ENCODE results near the gene HDAC3. TPM values are rescaled to one million over a fixed set of nuclear protein-coding genes. Genes with fewer than 3 reads are reported as not detected.

The HDAC3 gene
- total RNA-seq, 4 donors from 2014 or later, result 44.2 to 62.7 (median 54.6) TPM

DNA sequence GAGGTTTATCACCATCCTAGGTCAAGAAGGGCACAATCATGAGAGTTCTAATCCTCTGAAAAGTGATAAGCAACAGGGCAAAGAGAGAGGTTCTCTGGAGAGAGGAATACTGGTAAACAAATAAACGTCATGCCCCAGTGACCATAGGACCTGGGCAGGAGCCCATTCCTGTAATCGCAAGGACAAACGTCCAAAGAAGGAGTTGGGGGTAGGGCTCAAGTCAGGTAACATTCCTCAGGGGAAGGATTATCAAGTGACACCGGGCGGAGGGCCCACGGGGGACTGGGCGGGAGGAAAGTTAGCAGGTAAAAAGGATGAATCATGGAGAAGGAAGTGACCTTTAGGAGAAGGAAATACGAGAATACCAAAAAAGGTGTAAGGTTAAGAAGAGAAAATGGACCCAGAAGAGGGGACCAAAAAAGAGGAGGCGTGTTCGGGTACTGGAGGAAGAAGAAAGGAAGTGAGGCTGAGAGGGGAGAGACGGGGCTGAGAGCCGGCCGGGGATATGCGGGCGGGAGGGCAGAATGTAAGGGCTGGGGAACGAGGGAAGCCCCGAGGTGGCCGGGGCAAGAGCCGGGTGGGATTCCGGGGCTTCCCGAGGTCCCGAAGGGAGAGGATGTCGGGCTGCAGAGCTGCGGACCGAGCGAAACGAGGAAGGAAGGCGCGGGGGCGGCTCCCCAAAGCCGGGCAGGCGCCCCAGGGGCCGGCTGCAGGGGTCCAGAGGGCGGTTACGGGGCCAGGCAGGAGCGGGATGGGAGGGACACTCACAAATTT lies 18.4 kb downstream of the HDAC3 start:
- Histone ChIP-seq H3K4me1 (peaks cover 24 to 31% of the 10 kb centered on the region in 2 donors), H3K36me3 (peaks cover 15 to 21% of the 10 kb centered on the region in 2 donors), H3K4me3 (replicated peaks in 1 of 3) (peak overlapping the region; percentile 78 to 89 (median 82)), H3K27ac (peak overlapping the region; percentile 94 to 98 (median 95)), H3K9me3 (no peaks in the 10 kb centered on the region), H3K27me3 (no peaks in the 10 kb centered on the region)
- DNase-seq, result peak; percentile 89 to 93
- WGBS, 2 donors, result 1% methylated on average over 33 to 35 of the region's 36 CpGs
- peak in 1 of 2 donors; percentile 40 for TF ChIP-seq POLR2A (IDR thresholded peaks at IDR 0.05)
- TF ChIP-seq, protein P1, sequence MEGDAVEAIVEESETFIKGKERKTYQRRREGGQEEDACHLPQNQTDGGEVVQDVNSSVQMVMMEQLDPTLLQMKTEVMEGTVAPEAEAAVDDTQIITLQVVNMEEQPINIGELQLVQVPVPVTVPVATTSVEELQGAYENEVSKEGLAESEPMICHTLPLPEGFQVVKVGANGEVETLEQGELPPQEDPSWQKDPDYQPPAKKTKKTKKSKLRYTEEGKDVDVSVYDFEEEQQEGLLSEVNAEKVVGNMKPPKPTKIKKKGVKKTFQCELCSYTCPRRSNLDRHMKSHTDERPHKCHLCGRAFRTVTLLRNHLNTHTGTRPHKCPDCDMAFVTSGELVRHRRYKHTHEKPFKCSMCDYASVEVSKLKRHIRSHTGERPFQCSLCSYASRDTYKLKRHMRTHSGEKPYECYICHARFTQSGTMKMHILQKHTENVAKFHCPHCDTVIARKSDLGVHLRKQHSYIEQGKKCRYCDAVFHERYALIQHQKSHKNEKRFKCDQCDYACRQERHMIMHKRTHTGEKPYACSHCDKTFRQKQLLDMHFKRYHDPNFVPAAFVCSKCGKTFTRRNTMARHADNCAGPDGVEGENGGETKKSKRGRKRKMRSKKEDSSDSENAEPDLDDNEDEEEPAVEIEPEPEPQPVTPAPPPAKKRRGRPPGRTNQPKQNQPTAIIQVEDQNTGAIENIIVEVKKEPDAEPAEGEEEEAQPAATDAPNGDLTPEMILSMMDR (IDR thresholded peaks at IDR 0.05), result no peak
- intact Hi-C loops (cut with DNase I), result no loop called here

DNA sequence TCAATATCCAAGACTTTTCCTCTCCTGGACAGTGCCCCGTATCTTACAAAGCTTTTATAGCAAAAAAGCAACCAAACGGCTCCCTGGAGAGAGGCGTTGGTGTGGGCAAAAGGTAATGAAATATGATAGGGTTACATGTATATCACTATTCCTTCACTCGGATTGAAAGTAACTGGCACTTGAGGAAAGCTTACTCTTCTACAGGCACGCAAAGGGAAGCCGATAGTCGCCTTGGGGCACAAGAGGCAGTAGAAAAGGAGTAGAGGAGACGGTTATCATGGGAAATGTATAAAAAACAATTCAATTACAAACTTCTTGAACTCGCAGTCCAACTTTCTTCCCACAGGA lies 19.0 kb downstream of the HDAC3 start:
- peaks cover 24 to 31% of the 10 kb centered on the region in 2 donors for H3K4me1 ChIP-seq
- TF ChIP-seq, protein P1 (IDR thresholded peaks at IDR 0.05), result no peak
- TF ChIP-seq POLR2A (IDR thresholded peaks at IDR 0.05), result no peak
- DNase-seq, result peak; percentile 12 to 20
- no peaks in the 10 kb centered on the region for H3K9me3 ChIP-seq
- no peaks in the 10 kb centered on the region for H3K27me3 ChIP-seq
- 3 to 5% methylated on average over 9 of the region's 9 CpGs for WGBS, 2 donors
- intact Hi-C loops (cut with DNase I), result no loop called here
- H3K27ac ChIP-seq, result peak overlapping the region; percentile 94 to 98 (median 95)
- H3K4me3 ChIP-seq (replicated peaks in 1 of 3), result peak overlapping the region in 2 of 3 donors; percentile 82 to 89
- H3K36me3 ChIP-seq, result peaks cover 13 to 16% of the 10 kb centered on the region in 2 donors

DNA sequence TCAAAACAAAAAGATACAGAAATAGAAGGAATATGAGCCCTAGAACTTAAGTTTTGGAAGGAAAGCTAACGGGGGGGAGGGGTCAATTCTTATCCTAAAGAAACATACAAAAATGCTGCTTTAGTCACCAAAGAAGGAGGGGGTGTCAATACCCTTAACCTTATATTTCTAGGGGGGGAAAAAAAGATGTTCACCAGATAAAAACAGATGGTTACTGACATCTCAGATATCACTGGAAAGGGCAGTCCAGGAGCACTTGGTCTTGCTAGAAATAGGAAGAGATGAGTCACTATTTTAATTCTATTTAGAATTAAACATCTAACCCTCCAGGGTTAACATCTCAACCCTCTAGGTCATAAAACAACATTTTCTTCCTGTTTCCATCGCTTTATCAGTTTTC lies 19.5 kb downstream of the HDAC3 start:
- 31 to 33% methylated on average over 2 of the region's 2 CpGs for WGBS, 2 donors
- intact Hi-C loops (cut with DNase I), result no loop called here
- Histone ChIP-seq H3K9me3 (no peaks in the 10 kb centered on the region), H3K36me3 (peaks cover 13 to 14% of the 10 kb centered on the region in 2 donors), H3K27ac (peak overlapping the region; percentile 94 to 98 (median 95)), H3K4me1 (peaks cover 24 to 31% of the 10 kb centered on the region in 2 donors), H3K4me3 (replicated peaks in 1 of 3) (peak overlapping the region in 1 of 3 donors; percentile 82), H3K27me3 (no peaks in the 10 kb centered on the region)
- no peak for DNase-seq
- TF ChIP-seq POLR2A (IDR thresholded peaks at IDR 0.05), result no peak
- TF ChIP-seq, protein P1 (IDR thresholded peaks at IDR 0.05), result no peak

DNA sequence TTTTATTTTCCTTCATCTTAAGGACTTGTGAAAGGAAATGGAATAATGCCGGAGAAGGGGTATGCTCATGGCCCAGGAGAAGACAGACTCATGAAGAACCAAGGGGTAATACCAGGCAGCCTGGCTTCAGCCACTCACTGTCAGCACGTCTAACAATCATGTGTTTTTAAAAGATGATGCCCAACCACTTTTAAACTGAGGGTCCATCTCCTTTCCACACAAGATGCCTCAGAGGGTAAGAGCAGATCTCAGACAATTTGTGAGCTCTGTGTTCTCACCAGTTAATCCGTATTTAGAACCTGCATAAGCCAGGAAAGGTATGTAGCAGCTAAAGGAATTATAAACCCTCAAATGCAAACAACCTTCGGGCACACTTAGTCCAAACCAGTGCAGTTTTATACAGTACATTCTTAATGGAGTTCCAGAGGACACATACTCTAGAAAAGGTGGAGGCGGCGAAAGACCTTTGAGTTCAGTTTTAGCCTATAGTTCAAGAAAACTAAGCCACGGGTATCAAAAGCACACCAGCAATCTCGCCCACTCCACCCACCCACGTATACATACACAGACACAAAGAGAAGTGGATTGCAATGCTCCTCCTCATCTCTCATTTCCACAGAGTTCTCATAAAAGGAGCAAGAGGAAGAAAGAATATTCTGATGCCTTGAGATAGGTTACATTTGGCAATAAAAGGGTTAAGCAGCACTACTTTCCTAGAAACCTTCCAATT lies 20.5 kb downstream of the HDAC3 start:
- Histone ChIP-seq H3K27ac (peak overlapping the region; percentile 94 to 98 (median 95)), H3K9me3 (no peaks in the 10 kb centered on the region), H3K27me3 (no peaks in the 10 kb centered on the region), H3K4me3 (replicated peaks in 1 of 3) (no peak overlapping the region), H3K36me3 (peaks cover 3 to 9% of the 10 kb centered on the region in 2 donors), H3K4me1 (peaks cover 24 to 31% of the 10 kb centered on the region in 2 donors)
- TF ChIP-seq, protein P1 (IDR thresholded peaks at IDR 0.05), result no peak
- no peak for TF ChIP-seq POLR2A (IDR thresholded peaks at IDR 0.05)
- DNase-seq, result no peak
- intact Hi-C loops (cut with DNase I), result no loop called here
- 61 to 63% methylated on average over 9 of the region's 9 CpGs for WGBS, 2 donors

DNA sequence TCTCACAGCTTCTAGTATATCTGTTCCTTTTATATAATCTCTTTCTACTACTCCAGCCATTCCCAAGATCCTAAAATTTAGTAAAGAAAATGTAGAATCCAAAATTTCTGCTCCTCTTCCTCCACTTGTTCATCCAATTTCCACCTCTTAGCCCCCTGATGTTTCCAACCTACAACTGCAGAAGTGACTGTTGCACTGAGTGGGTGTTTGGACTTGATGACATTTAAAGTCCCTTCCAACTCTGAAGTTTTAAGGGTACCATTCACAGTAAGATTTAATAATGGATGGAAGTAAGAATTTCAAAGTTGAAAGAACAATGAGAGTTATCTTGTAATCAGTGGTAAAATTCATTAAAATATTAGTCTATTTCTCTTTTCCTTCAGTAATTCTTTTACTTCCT lies 23.3 kb downstream of the HDAC3 start:
- intact Hi-C loops (cut with DNase I), result no loop called here
- H3K4me3 ChIP-seq (replicated peaks in 1 of 3), result no peak overlapping the region
- no peaks in the 10 kb centered on the region for H3K36me3 ChIP-seq
- no peak for DNase-seq
- H3K27me3 ChIP-seq, result no peaks in the 10 kb centered on the region
- H3K4me1 ChIP-seq, result peaks cover 24 to 31% of the 10 kb centered on the region in 2 donors
- H3K9me3 ChIP-seq, result no peaks in the 10 kb centered on the region
- TF ChIP-seq, protein P1 (IDR thresholded peaks at IDR 0.05), result no peak
- TF ChIP-seq POLR2A (IDR thresholded peaks at IDR 0.05), result no peak
- no peak overlapping the region for H3K27ac ChIP-seq

Data from thyroid gland (tissue), 4 donors.